Rectal smooth muscle tissue (tissue), 1 donor: Measurements from ENCODE around the gene CADPS.

Experiments
- H3K27ac ChIP-seq: one replicate; pipeline ENCODE4 v1.7.0; 2013; ENCODE audit warnings: low read depth, low read length, inconsistent platforms
- H3K27me3 ChIP-seq: one replicate; pipeline ENCODE4 v1.7.0; 2013; ENCODE audit warnings: low read length; ENCODE audit not compliant: control insufficient read depth, insufficient read depth
- H3K36me3 ChIP-seq: one replicate; pipeline ENCODE4 v1.7.0; 2013; ENCODE audit warnings: low read length; ENCODE audit not compliant: control insufficient read depth, insufficient read depth
- H3K4me1 ChIP-seq: one replicate; pipeline ENCODE4 v1.7.0; 2013; ENCODE audit warnings: low read length; ENCODE audit not compliant: control insufficient read depth, insufficient read depth
- H3K4me3 ChIP-seq: one replicate; pipeline ENCODE4 v1.7.0; 2013; ENCODE audit warnings: low read length
- H3K9ac ChIP-seq: one replicate; pipeline ENCODE4 v1.7.0; 2013; ENCODE audit warnings: low read length

The CADPS gene

GRCh38 chr3:62630664-62631063 is 244.6 kb downstream of the CADPS start:
- H3K36me3 ChIP-seq = no peaks in the 10 kb centered on the region
- H3K9ac ChIP-seq = no peak overlapping the region

GRCh38 chr3:62625268-62625667 is 249.9 kb downstream of the CADPS start:
- Histone ChIP-seq H3K9ac (no peak overlapping the region), H3K27me3 (no peaks in the 10 kb centered on the region), H3K4me1 (no peaks in the 10 kb centered on the region), H3K4me3 (no peak overlapping the region), H3K27ac (no peak overlapping the region), H3K36me3 (no peaks in the 10 kb centered on the region)

More at GRCh38 chr3:62630664-62631063, 244.6 kb downstream of the CADPS start:
- no peak overlapping the region for H3K27ac ChIP-seq
- H3K27me3 ChIP-seq = no peaks in the 10 kb centered on the region
- H3K4me1 ChIP-seq = no peaks in the 10 kb centered on the region
- no peak overlapping the region for H3K4me3 ChIP-seq

- no peaks in the 10 kb centered on the region for H3K27me3 ChIP-seq
- no peak overlapping the region for H3K9ac ChIP-seq
- H3K36me3 ChIP-seq = no peaks in the 10 kb centered on the region
- H3K4me1 ChIP-seq = no peaks in the 10 kb centered on the region
- no peak overlapping the region for H3K27ac ChIP-seq
- no peak overlapping the region for H3K4me3 ChIP-seq
Measured at GRCh38 chr3:62624185-62624584, 251.0 kb downstream of the CADPS start.

GRCh38 chr3:62622553-62623174 is 252.6 kb downstream of the CADPS start:
- H3K4me1 ChIP-seq = no peaks in the 10 kb centered on the region
- H3K36me3 ChIP-seq = no peaks in the 10 kb centered on the region
- no peak overlapping the region for H3K4me3 ChIP-seq
- H3K27ac ChIP-seq = no peak overlapping the region
- no peaks in the 10 kb centered on the region for H3K27me3 ChIP-seq
- no peak overlapping the region for H3K9ac ChIP-seq

GRCh38 chr3:62621925-62622324 is 253.3 kb downstream of the CADPS start:
- H3K4me1 ChIP-seq = no peaks in the 10 kb centered on the region
- no peak overlapping the region for H3K4me3 ChIP-seq
- H3K27me3 ChIP-seq = no peaks in the 10 kb centered on the region
- H3K9ac ChIP-seq = no peak overlapping the region
- H3K36me3 ChIP-seq = no peaks in the 10 kb centered on the region
- no peak overlapping the region for H3K27ac ChIP-seq

GRCh38 chr3:62621176-62621575 is 254.0 kb downstream of the CADPS start:
- Histone ChIP-seq H3K27me3 (no peaks in the 10 kb centered on the region), H3K4me1 (no peaks in the 10 kb centered on the region), H3K4me3 (no peak overlapping the region), H3K36me3 (no peaks in the 10 kb centered on the region), H3K9ac (no peak overlapping the region), H3K27ac (no peak overlapping the region)

GRCh38 chr3:62615258-62615849 is 259.9 kb downstream of the CADPS start:
- Histone ChIP-seq H3K27ac (no peak overlapping the region), H3K27me3 (no peaks in the 10 kb centered on the region), H3K4me1 (no peaks in the 10 kb centered on the region), H3K36me3 (no peaks in the 10 kb centered on the region), H3K4me3 (no peak overlapping the region), H3K9ac (no peak overlapping the region)

GRCh38 chr3:62614527-62614926 is 260.7 kb downstream of the CADPS start:
- Histone ChIP-seq H3K27me3 (no peaks in the 10 kb centered on the region), H3K4me3 (no peak overlapping the region), H3K4me1 (no peaks in the 10 kb centered on the region), H3K36me3 (no peaks in the 10 kb centered on the region), H3K27ac (no peak overlapping the region), H3K9ac (no peak overlapping the region)

GRCh38 chr3:62611541-62612240 is 263.5 kb downstream of the CADPS start:
- no peaks in the 10 kb centered on the region for H3K36me3 ChIP-seq
- H3K27ac ChIP-seq = no peak overlapping the region
- H3K9ac ChIP-seq = no peak overlapping the region
- no peaks in the 10 kb centered on the region for H3K4me1 ChIP-seq
- no peak overlapping the region for H3K4me3 ChIP-seq
- no peaks in the 10 kb centered on the region for H3K27me3 ChIP-seq

GRCh38 chr3:62607287-62608029 is 267.8 kb downstream of the CADPS start:
- no peak overlapping the region for H3K9ac ChIP-seq
- H3K4me1 ChIP-seq = no peaks in the 10 kb centered on the region
- H3K27ac ChIP-seq = no peak overlapping the region
- H3K36me3 ChIP-seq = no peaks in the 10 kb centered on the region
- H3K27me3 ChIP-seq = no peaks in the 10 kb centered on the region
- no peak overlapping the region for H3K4me3 ChIP-seq

GRCh38 chr3:62605413-62606068 is 269.7 kb downstream of the CADPS start:
- no peaks in the 10 kb centered on the region for H3K4me1 ChIP-seq
- H3K4me3 ChIP-seq = no peak overlapping the region
- H3K36me3 ChIP-seq = no peaks in the 10 kb centered on the region
- no peak overlapping the region for H3K27ac ChIP-seq
- H3K9ac ChIP-seq = no peak overlapping the region
- no peaks in the 10 kb centered on the region for H3K27me3 ChIP-seq

GRCh38 chr3:62604751-62605351 is 270.4 kb downstream of the CADPS start:
- no peaks in the 10 kb centered on the region for H3K4me1 ChIP-seq
- no peaks in the 10 kb centered on the region for H3K36me3 ChIP-seq
- H3K4me3 ChIP-seq = no peak overlapping the region
- H3K27me3 ChIP-seq = no peaks in the 10 kb centered on the region
- no peak overlapping the region for H3K9ac ChIP-seq
- H3K27ac ChIP-seq = no peak overlapping the region
